OCI-LY3 (cell line): ENCODE data around the gene ACSBG1.

ENCODE experiments used
- CTCF ChIP-seq: fragments of 200-600, 300-600 bp; sonication (generic); IDR thresholded peaks from 2 replicates; pipeline ENCODE4 v1.5.1; 2014; ENCODE audit warnings: antibody characterized with exemption, low read length, low read depth
- EZH2phosphoT487 ChIP-seq: fragments of 200-600 bp; shearing (Covaris generic); IDR thresholded peaks from 2 replicates; pipeline ENCODE4 v1.6.1; 2018; ENCODE audit warnings: antibody characterized with exemption, mixed run types, low read depth

GRCh38 chr15:78205337-78205736, 29.0 kb downstream of the ACSBG1 start:
- no peak for TF ChIP-seq CTCF
- TF ChIP-seq EZH2phosphoT487: no peak
